GM18507 (cell line): Measurements from ENCODE around the gene STARD3.
A peak's percentile ranks its signal among the peaks of the same experiment; 100 is the strongest.

Source experiments
- DNase-seq: peaks from one replicate; pipeline ENCODE4 v3.0.0; 2011; ENCODE audit warnings: low read depth; ENCODE audit not compliant: insufficient read length; ENCODE audit errors: extremely low spot score
- FAIRE-seq: peaks from 2 replicates; lab custom pipeline; 2011; peaks lifted over from hg19 to GRCh38; lab: Jason Lieb, UNC

The STARD3 gene

GRCh38 chr17:39632153-39632941 is 4.6 kb upstream of the STARD3 start:
- FAIRE-seq (no peak), DNase-seq (no peak)

GRCh38 chr17:39633570-39634183 is 3.3 kb upstream of the STARD3 start:
- DNase-seq (no peak), FAIRE-seq (no peak)

- DNase-seq = no peak
- peak; percentile 46 for FAIRE-seq
These were observed 2.5 kb upstream of the STARD3 start for GRCh38 chr17:39634384-39634871.

- DNase-seq (no peak), FAIRE-seq (no peak)
These were observed 1.2 kb upstream of the STARD3 start for GRCh38 chr17:39635614-39636176.

- no peak for FAIRE-seq
- DNase-seq = no peak
These were observed 387 bp upstream of the STARD3 start for GRCh38 chr17:39636587-39636926.

- DNase-seq (no peak), FAIRE-seq (no peak)
These were observed 1.4 kb downstream of the STARD3 start for GRCh38 chr17:39638317-39638716.

- no peak for DNase-seq
- FAIRE-seq = no peak
These were observed 2.1 kb downstream of the STARD3 start for GRCh38 chr17:39639043-39639442.

- no peak for FAIRE-seq
These were observed 2.9 kb downstream of the STARD3 start for GRCh38 chr17:39639566-39640458.

GRCh38 chr17:39640591-39641031 is 3.7 kb downstream of the STARD3 start:
- FAIRE-seq = no peak

More at GRCh38 chr17:39639566-39640458, 2.9 kb downstream of the STARD3 start:
- no peak for DNase-seq

GRCh38 chr17:39641097-39641496 is 4.2 kb downstream of the STARD3 start:
- FAIRE-seq (no peak), DNase-seq (no peak)

More at GRCh38 chr17:39640591-39641031, 3.7 kb downstream of the STARD3 start:
- no peak for DNase-seq

GRCh38 chr17:39641883-39642282 is 4.9 kb downstream of the STARD3 start:
- FAIRE-seq (no peak), DNase-seq (no peak)

GRCh38 chr17:39642291-39643074 is 5.5 kb downstream of the STARD3 start:
- DNase-seq = no peak
- no peak for FAIRE-seq

GRCh38 chr17:39643271-39643670 is 6.3 kb downstream of the STARD3 start:
- DNase-seq (no peak), FAIRE-seq (no peak)

GRCh38 chr17:39647256-39647655 is 10.3 kb downstream of the STARD3 start:
- FAIRE-seq (no peak), DNase-seq (no peak)

- no peak for DNase-seq
- FAIRE-seq = no peak
These were observed 11.8 kb downstream of the STARD3 start for GRCh38 chr17:39648616-39649366.

GRCh38 chr17:39650121-39650579 is 13.2 kb downstream of the STARD3 start:
- DNase-seq = no peak
- FAIRE-seq = no peak

- DNase-seq = no peak
- FAIRE-seq = no peak
These were observed 15.1 kb downstream of the STARD3 start for GRCh38 chr17:39651923-39652586.
